Dermis blood vessel endothelial cell (primary cell): ENCODE measurements around the gene LRRC4C. TPM values are rescaled to one million over a fixed set of nuclear protein-coding genes. Genes with fewer than 3 reads are reported as not detected.

ENCODE experiments used
- DNase-seq: peaks from one replicate; pipeline ENCODE4 v3.0.0; 2010
- total RNA-seq: library from RNA; depleted of rRNA; stranded (reverse); fragments of >200 nt; gene quantifications from 2 replicates; pipeline ENCODE4 v1.2.3, GENCODE V29; 2014

The LRRC4C gene
- total RNA-seq, 1 donor from 2014 or later: not detected

- DNase-seq: no peak
These were observed 211.8 kb downstream of the LRRC4C start for GRCh38 chr11:41247621-41248020.

- DNase-seq: no peak
These were observed 213.1 kb downstream of the LRRC4C start for GRCh38 chr11:41246399-41246745.

GRCh38 chr11:41245704-41246398 is 213.6 kb downstream of the LRRC4C start:
- no peak for DNase-seq

GRCh38 chr11:41245184-41245583 is 214.3 kb downstream of the LRRC4C start:
- no peak for DNase-seq

- no peak for DNase-seq
These were observed 222.1 kb downstream of the LRRC4C start for GRCh38 chr11:41237382-41237781.

GRCh38 chr11:41235668-41236067 is 223.8 kb downstream of the LRRC4C start:
- no peak for DNase-seq

- no peak for DNase-seq
These were observed 233.4 kb downstream of the LRRC4C start for GRCh38 chr11:41225856-41226633.

- DNase-seq: no peak
These were observed 237.2 kb downstream of the LRRC4C start for GRCh38 chr11:41222236-41222635.

GRCh38 chr11:41206388-41206787 is 253.1 kb downstream of the LRRC4C start:
- no peak for DNase-seq

- peak; percentile 0 for DNase-seq
These were observed 258.3 kb downstream of the LRRC4C start for GRCh38 chr11:41201156-41201555.

GRCh38 chr11:41190437-41191082 is 268.9 kb downstream of the LRRC4C start:
- DNase-seq: no peak

GRCh38 chr11:41189701-41190436 is 269.6 kb downstream of the LRRC4C start:
- no peak for DNase-seq

- no peak for DNase-seq
These were observed 281.7 kb downstream of the LRRC4C start for GRCh38 chr11:41177791-41178190.

GRCh38 chr11:41175304-41175972 is 284.0 kb downstream of the LRRC4C start:
- no peak for DNase-seq

GRCh38 chr11:41146326-41146725 is 313.1 kb downstream of the LRRC4C start:
- no peak for DNase-seq

- DNase-seq: no peak
These were observed 314.0 kb downstream of the LRRC4C start for GRCh38 chr11:41145420-41145819.

GRCh38 chr11:41134971-41135370 is 324.5 kb downstream of the LRRC4C start:
- no peak for DNase-seq

GRCh38 chr11:41133023-41133422 is 326.4 kb downstream of the LRRC4C start:
- DNase-seq: no peak

- DNase-seq: no peak
These were observed 337.9 kb downstream of the LRRC4C start for GRCh38 chr11:41121600-41121999.

- DNase-seq: no peak
These were observed 340.0 kb downstream of the LRRC4C start for GRCh38 chr11:41119484-41119883.

- DNase-seq: no peak
These were observed 340.9 kb downstream of the LRRC4C start for GRCh38 chr11:41118521-41118920.

GRCh38 chr11:41116970-41117369 is 342.5 kb downstream of the LRRC4C start:
- DNase-seq: no peak
